Aorta (tissue), 5 donors: ENCODE data around the gene PPP1R13L. TPM values are rescaled to one million over a fixed set of nuclear protein-coding genes. Genes with fewer than 3 reads are reported as not detected.
"Not testable (repeated sequence)": the region's sequence is repeated elsewhere in the genome, so short reads cannot be mapped to it uniquely, and the experiment has no call there.

Experiments
- ATAC-seq: fragments of 200-7000 bp; cut with Tn5 transposase; one replicate; pipeline ENCODE4 v1.9.1; 2022; ENCODE audit warnings: moderate library complexity; ENCODE audit not compliant: low FRiP score
- DNase-seq, 2 donors: peaks; one replicate each; pipeline ENCODE4 v3.0.0-alpha.2; 2020
- H3K27ac ChIP-seq, 2 donors: one replicate each; pipeline ENCODE4 v1.5.1; 2013; ENCODE audit warnings: low read length in 2 of 2, mild to moderate bottlenecking in 2 of 2, moderate library complexity in 2 of 2, control low read depth in 1 of 2, inconsistent platforms in 1 of 2, low read depth in 1 of 2
- H3K27me3 ChIP-seq, 2 donors: one replicate each; pipeline ENCODE4 v1.6.1; 2013; ENCODE audit warnings: control low read depth in 1 of 2, low read length in 1 of 2, mild to moderate bottlenecking in 1 of 2, moderate library complexity in 1 of 2; ENCODE audit not compliant: insufficient read depth in 2 of 2, control insufficient read depth in 1 of 2
- H3K36me3 ChIP-seq, 2 donors: one replicate each; pipeline ENCODE4 v1.6.1; 2013; ENCODE audit warnings: control low read depth in 1 of 2, low read length in 1 of 2, mild to moderate bottlenecking in 1 of 2; ENCODE audit not compliant: insufficient read depth in 2 of 2, control insufficient read depth in 1 of 2
- H3K4me1 ChIP-seq, 2 donors: one replicate each; pipeline ENCODE4 v1.6.1; 2013; ENCODE audit warnings: low read length in 2 of 2, control low read depth in 1 of 2, mild to moderate bottlenecking in 1 of 2, moderate library complexity in 1 of 2; ENCODE audit not compliant: insufficient read depth in 2 of 2, control insufficient read depth in 1 of 2
- H3K4me3 ChIP-seq, 2 donors: one replicate each; pipeline ENCODE4 v1.5.1; 2013; ENCODE audit warnings: low read length in 2 of 2, control low read depth in 1 of 2, mild to moderate bottlenecking in 1 of 2
- H3K9me3 ChIP-seq: one replicate; pipeline ENCODE4 v1.6.1; 2013; ENCODE audit warnings: mild to moderate bottlenecking, low read length; ENCODE audit not compliant: control insufficient read depth
- WGBS, 2 donors: extraction: QIAGEN DNeasy Blood & Tissue Kit; methylation state at CpG; one replicate each; pipeline ENCODE4 v1.1.7; 2013; 5-methylcytosine and 5-hydroxymethylcytosine counted together
- intact Hi-C, 2 donors: fragments of 100-400 bp; cut with DNase I; formaldehyde crosslinking; loops; one replicate each; pipeline versions ENCODE4 v1.14.2 to v1.15.0; 2022
- polyA plus RNA-seq, 2 donors: library from polyadenylated mRNA; stranded (reverse); fragments of 200-250 nt; gene quantifications; one replicate each; pipeline ENCODE4 v1.2.3, GENCODE V29; 2013
- total RNA-seq, 2 donors: library from RNA; stranded (reverse); fragmentation: NEBNext Ultra II Directional; extraction: Animal tissue kit (Norgen Biotek cat#: 25700); gene quantifications; one replicate each; pipeline ENCODE4 v1.2.1, GENCODE V29; 2021
- donor health status: healthy with polysubstance abuse.
- donor health status: Bipolar disorder and iron deficiency.
- donor health status: DM: no; HTN: no; CAD: no.
- donor health status: DM: no; HTN: no; CAD: no.
- donor health status: DM: yes; HTN: yes; CAD: no.

The PPP1R13L gene
- total and polyA plus RNA-seq, 4 donors = 11.1 to 153 (median 70.3) TPM

- ATAC-seq = peak; percentile 76
These were observed 34.8 kb upstream of the PPP1R13L start for GRCh38 chr19:45439569-45440258.

DNA sequence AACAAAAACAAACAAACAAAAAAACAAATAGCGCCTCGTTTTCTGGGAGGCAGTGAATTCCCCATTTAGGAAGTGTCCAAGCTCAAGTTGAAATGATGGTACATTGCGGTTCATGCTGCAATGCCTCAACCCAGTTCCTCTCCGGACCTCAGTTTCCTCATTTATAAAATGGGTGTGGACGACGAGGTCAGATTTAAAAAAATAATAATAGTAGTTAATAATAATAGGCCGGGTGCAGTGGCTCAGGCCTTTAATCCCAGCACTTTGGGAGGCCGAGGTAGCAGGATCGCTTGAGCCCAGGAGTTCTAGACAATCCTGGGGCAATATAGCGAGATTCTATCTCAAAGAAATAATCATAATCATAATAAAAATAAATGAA, 34.3 kb upstream of the PPP1R13L start:
- no peak overlapping the region for H3K4me3 ChIP-seq
- H3K4me1 ChIP-seq = no peaks in the 10 kb centered on the region
- DNase-seq = no peak
- no peaks in the 10 kb centered on the region for H3K36me3 ChIP-seq
- H3K27ac ChIP-seq = no peak overlapping the region
- no peak for ATAC-seq
- intact Hi-C loops = loop anchor here (1.0 kb wide), 2 partner anchors 11 to 40 kb away; no protein-coding TSS in a partner anchor
- H3K9me3 ChIP-seq = no peaks in the 10 kb centered on the region
- whole genome bisulfite sequencing, 2 donors = 25 to 26% methylated on average over 10 of the region's 10 CpGs
- H3K27me3 ChIP-seq = no peaks in the 10 kb centered on the region

More at GRCh38 chr19:45439569-45440258, 34.8 kb upstream of the PPP1R13L start:
- Histone ChIP-seq H3K4me3 (peak overlapping the region; percentile 31 to 46), H3K27me3 (no peaks in the 10 kb centered on the region), H3K27ac (peak overlapping the region in 1 of 2 donors; percentile 87), H3K36me3 (no peaks in the 10 kb centered on the region), H3K4me1 (no peaks in the 10 kb centered on the region), H3K9me3 (no peaks in the 10 kb centered on the region)
- DNase-seq = peak; percentile 92 to 97
- 0 to 1% methylated on average over 57 to 78 of the region's 78 CpGs for WGBS, 2 donors
- intact Hi-C loops = loop anchor here (1.0 kb wide), 2 partner anchors 11 to 40 kb away; no protein-coding TSS in a partner anchor

DNA sequence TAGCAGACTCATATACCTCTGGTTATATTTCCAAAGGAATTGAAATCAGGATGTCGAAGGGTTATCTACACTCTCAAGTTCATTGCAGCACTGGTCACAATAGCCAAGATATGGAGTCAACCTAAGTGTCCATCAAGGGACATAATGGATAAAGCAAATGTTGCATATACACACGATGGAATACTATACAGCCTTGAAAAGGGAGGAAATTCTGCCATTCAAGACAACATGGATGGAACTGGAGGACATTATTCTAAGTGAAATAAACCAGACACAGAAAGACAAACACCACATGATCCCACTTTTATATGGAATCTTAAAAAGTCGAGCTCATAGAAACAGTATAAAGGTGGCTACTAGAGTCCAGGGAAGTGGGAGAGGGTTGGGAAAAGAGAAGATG, 32.5 kb upstream of the PPP1R13L start:
- Histone ChIP-seq H3K9me3 (no peaks in the 10 kb centered on the region), H3K4me3 (no peak overlapping the region), H3K36me3 (no peaks in the 10 kb centered on the region), H3K4me1 (no peaks in the 10 kb centered on the region), H3K27me3 (no peaks in the 10 kb centered on the region), H3K27ac (no peak overlapping the region)
- intact Hi-C loops = no loop called here
- ATAC-seq (no peak), DNase-seq (no peak)
- 86 to 88% methylated on average over 3 of the region's 3 CpGs for WGBS, 2 donors

- 93 to 95% methylated on average over 8 of the region's 8 CpGs for WGBS, 2 donors
- H3K9me3 ChIP-seq, intact Hi-C loops, H3K36me3 ChIP-seq, H3K4me1 ChIP-seq, H3K4me3 ChIP-seq, H3K27me3 ChIP-seq, ATAC-seq, DNase-seq, H3K27ac ChIP-seq: not testable (repeated sequence)
These were observed 27.7 kb upstream of the PPP1R13L start for GRCh38 chr19:45432543-45432942.

GRCh38 chr19:45431008-45431407, 26.1 kb upstream of the PPP1R13L start:
- DNase-seq, H3K36me3 ChIP-seq, intact Hi-C loops, ATAC-seq, H3K27me3 ChIP-seq, H3K4me3 ChIP-seq, H3K27ac ChIP-seq, H3K4me1 ChIP-seq, H3K9me3 ChIP-seq: not testable (repeated sequence)
- WGBS, 2 donors = 42 to 43% methylated on average over 9 of the region's 9 CpGs

- not testable (repeated sequence) for DNase-seq, ATAC-seq, H3K9me3 ChIP-seq, H3K27ac ChIP-seq, H3K27me3 ChIP-seq, H3K36me3 ChIP-seq, H3K4me3 ChIP-seq, H3K4me1 ChIP-seq
- intact Hi-C loops = loop anchor here (2.0 kb wide), 1 partner anchor 49 kb away; no protein-coding TSS in a partner anchor
- 70 to 72% methylated on average over 11 of the region's 11 CpGs for WGBS, 2 donors
These were observed 25.0 kb upstream of the PPP1R13L start for GRCh38 chr19:45429896-45430295.

DNA sequence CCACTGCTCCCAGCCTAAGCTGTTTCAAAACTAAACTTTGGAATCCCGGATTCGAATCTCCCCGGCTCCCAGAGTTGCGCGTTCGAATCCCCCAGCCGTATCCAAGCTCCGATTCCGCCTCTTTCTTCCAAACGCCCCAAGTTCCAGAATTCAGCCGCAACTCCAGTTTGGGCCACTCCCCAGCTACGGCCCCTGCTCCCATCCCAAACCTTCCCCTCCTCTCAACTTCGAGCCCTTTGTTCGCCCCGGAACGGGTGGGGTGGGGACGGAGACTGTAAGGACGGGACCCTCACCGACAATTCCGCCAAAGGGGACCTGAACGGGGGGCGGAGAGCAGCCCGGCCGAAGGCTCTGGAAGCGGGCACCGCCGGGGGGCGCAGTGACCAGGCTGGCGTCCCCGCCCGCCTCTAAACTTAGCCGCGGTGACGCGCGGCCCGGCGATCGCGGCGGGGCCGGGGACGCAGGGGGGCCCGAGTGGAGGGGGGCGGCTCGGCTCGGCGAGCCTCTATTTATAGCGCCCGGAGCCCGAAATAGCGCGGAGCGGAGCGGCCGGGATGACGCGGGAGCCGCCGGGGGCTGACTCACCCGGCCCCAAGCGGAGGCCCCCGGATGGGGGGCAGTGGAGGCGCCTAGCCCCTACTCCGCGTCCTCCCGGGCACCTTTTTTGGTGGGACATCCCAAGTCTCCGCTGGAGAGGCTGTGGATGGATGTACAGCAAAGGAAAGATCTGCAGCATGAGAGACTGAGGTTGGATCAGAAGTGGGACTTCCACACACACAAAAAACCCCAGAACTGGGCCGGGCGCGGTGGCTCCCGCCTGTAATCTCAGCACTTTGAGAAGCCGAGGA, 23.7 kb upstream of the PPP1R13L start:
- Histone ChIP-seq H3K27ac (peak overlapping the region; percentile 95 to 100), H3K4me1 (no peaks in the 10 kb centered on the region), H3K27me3 (no peaks in the 10 kb centered on the region), H3K36me3 (no peaks in the 10 kb centered on the region), H3K4me3 (peak overlapping the region; percentile 1), H3K9me3 (no peaks in the 10 kb centered on the region)
- WGBS, 2 donors = 1% methylated on average over 50 to 73 of the region's 73 CpGs
- intact Hi-C loops = loop anchor here (1.0 to 2.0 kb wide), 2 partner anchors 11 to 50 kb away; no protein-coding TSS in a partner anchor
- DNase-seq (peak; percentile 87 to 95), ATAC-seq (peak; percentile 82)

DNA sequence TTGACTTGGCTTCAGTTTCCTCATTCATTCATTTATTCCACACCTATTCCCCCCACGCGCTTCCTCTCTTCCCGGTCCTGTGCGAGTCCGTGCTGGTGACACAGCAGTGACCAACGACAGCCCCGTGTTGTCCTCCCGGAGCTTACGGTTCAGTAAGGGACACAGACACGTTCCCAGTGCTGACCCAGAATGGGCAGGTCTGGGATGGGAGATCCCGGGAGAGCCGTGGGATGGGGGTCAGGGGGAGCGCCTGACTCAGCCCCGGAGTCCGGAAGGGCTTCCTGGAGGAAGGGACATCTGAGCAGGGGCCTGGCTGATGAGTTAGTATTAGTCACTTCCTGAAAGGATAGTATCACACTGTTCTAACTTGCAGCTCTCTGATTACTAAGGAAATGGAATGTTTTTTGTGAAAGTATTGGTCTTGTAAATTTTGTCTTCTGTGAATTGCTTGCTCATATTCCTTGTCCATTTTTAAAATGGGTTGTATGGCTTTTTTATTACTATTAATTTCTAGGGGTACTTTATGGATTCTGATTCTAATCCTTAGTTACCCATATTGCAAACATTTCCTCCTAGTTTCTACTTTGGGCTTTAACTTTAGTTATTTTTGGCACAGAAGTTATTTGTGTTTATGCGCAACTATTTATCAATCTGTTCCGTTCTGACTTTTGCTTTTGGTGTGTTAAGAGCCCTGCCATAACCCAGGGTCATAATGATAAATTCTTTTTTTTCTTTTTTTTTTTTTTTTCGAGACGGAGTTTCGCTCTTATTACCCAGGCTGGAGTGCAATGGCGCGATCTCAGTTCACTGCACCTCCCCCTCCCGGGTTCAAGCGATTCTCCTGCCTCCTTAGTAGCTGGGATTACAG, 19.6 kb upstream of the PPP1R13L start:
- DNase-seq (peak; percentile 88 to 94), ATAC-seq (peak; percentile 35)
- H3K4me3 ChIP-seq = peak overlapping the region in 1 of 2 donors; percentile 6
- H3K4me1 ChIP-seq = no peaks in the 10 kb centered on the region
- intact Hi-C loops = loop anchor here in 1 of 2 donors (1.0 kb wide), 1 partner anchor 18 kb away; the partner anchor contains the start of gene POLR1G
- peaks cover 0 to under 1% of the 10 kb centered on the region in 2 donors for H3K36me3 ChIP-seq
- WGBS, 2 donors = 10% methylated on average over 24 of the region's 24 CpGs
- H3K27ac ChIP-seq = peak overlapping the region; percentile 5 to 76
- no peaks in the 10 kb centered on the region for H3K9me3 ChIP-seq
- no peaks in the 10 kb centered on the region for H3K27me3 ChIP-seq
